ENCODE data around the gene CDC73.
"Not testable (repeated sequence)": the region's sequence is repeated elsewhere in the genome, so short reads cannot be mapped to it uniquely, and the experiment has no call there.

The CDC73 gene

GRCh38 chr1:193211539-193211938 lies 89.7 kb downstream of the CDC73 start:
- no peak for DNase-seq
- no peak overlapping the region for H3K4me3 Mint-ChIP-seq
- H3K4me1 Mint-ChIP-seq = peaks cover 13 to 26% of the 10 kb centered on the region in 2 donors
- peak; percentile 51 to 54 for ATAC-seq (replicated peaks)
- H3K36me3 Mint-ChIP-seq = peaks cover 43 to 61% of the 10 kb centered on the region in 2 donors
- H3K27me3 Mint-ChIP-seq = no peaks in the 10 kb centered on the region
- H3K27ac Mint-ChIP-seq = no peak overlapping the region
- H3K9me3 Mint-ChIP-seq = peaks cover 1 to 4% of the 10 kb centered on the region in 2 donors

GRCh38 chr1:193212637-193213036 lies 90.8 kb downstream of the CDC73 start:
- no peak overlapping the region for H3K27ac Mint-ChIP-seq
- ATAC-seq (replicated peaks) = no peak
- no peaks in the 10 kb centered on the region for H3K27me3 Mint-ChIP-seq

GRCh38 chr1:193213998-193214397 lies 92.2 kb downstream of the CDC73 start:
- peaks cover 11 to 22% of the 10 kb centered on the region in 2 donors for H3K4me1 Mint-ChIP-seq
- no peaks in the 10 kb centered on the region for H3K27me3 Mint-ChIP-seq
- ATAC-seq (replicated peaks) = no peak
- H3K4me3 Mint-ChIP-seq = no peak overlapping the region
- no peak overlapping the region for H3K27ac Mint-ChIP-seq
- no peak for DNase-seq
- H3K9me3 Mint-ChIP-seq = peaks cover 0 to 2% of the 10 kb centered on the region in 2 donors
- peaks cover 51 to 62% of the 10 kb centered on the region in 2 donors for H3K36me3 Mint-ChIP-seq

More at GRCh38 chr1:193212637-193213036, 90.8 kb downstream of the CDC73 start:
- Mint-ChIP-seq H3K4me3 (no peak overlapping the region), H3K36me3 (peaks cover 42 to 61% of the 10 kb centered on the region in 2 donors), H3K4me1 (peaks cover 13 to 26% of the 10 kb centered on the region in 2 donors), H3K9me3 (no peaks in the 10 kb centered on the region)
- no peak for DNase-seq

- H3K4me3 Mint-ChIP-seq = no peak overlapping the region
- DNase-seq (no peak), ATAC-seq (replicated peaks) (no peak)
- peaks cover 47 to 63% of the 10 kb centered on the region in 2 donors for H3K36me3 Mint-ChIP-seq
- H3K9me3 Mint-ChIP-seq = peaks cover 0 to 2% of the 10 kb centered on the region in 2 donors
- H3K27ac Mint-ChIP-seq = no peak overlapping the region
- peaks cover 2 to 5% of the 10 kb centered on the region in 2 donors for H3K4me1 Mint-ChIP-seq
- no peaks in the 10 kb centered on the region for H3K27me3 Mint-ChIP-seq
Measured at GRCh38 chr1:193216920-193217319, 95.1 kb downstream of the CDC73 start.

- H3K9me3 Mint-ChIP-seq = peaks cover 0 to 2% of the 10 kb centered on the region in 2 donors
- peaks cover 43 to 58% of the 10 kb centered on the region in 2 donors for H3K36me3 Mint-ChIP-seq
- ATAC-seq (replicated peaks) (no peak), DNase-seq (no peak)
- H3K27me3 Mint-ChIP-seq = no peaks in the 10 kb centered on the region
- no peak overlapping the region for H3K4me3 Mint-ChIP-seq
- H3K27ac Mint-ChIP-seq = no peak overlapping the region
- H3K4me1 Mint-ChIP-seq = peaks cover 0 to 5% of the 10 kb centered on the region in 2 donors
Measured at GRCh38 chr1:193219391-193219790, 97.6 kb downstream of the CDC73 start.

- Mint-ChIP-seq H3K4me3 (no peak overlapping the region), H3K9me3 (peaks cover 0 to 4% of the 10 kb centered on the region in 2 donors), H3K4me1 (peaks cover 6 to 15% of the 10 kb centered on the region in 2 donors), H3K36me3 (peaks cover 49 to 65% of the 10 kb centered on the region in 2 donors), H3K27me3 (no peaks in the 10 kb centered on the region), H3K27ac (no peak overlapping the region)
- DNase-seq (no peak), ATAC-seq (replicated peaks) (no peak)
Measured at GRCh38 chr1:193221651-193222050, 99.8 kb downstream of the CDC73 start.

GRCh38 chr1:193222056-193222615 lies 100.3 kb downstream of the CDC73 start:
- no peak for ATAC-seq (replicated peaks)
- no peak for DNase-seq
- no peaks in the 10 kb centered on the region for H3K27me3 Mint-ChIP-seq
- H3K4me3 Mint-ChIP-seq = no peak overlapping the region
- no peak overlapping the region for H3K27ac Mint-ChIP-seq
- H3K4me1 Mint-ChIP-seq = peaks cover 7 to 18% of the 10 kb centered on the region in 2 donors
- peaks cover 0 to 4% of the 10 kb centered on the region in 2 donors for H3K9me3 Mint-ChIP-seq
- peaks cover 48 to 65% of the 10 kb centered on the region in 2 donors for H3K36me3 Mint-ChIP-seq

GRCh38 chr1:193229136-193229535 lies 107.3 kb downstream of the CDC73 start:
- DNase-seq = no peak
- H3K36me3 Mint-ChIP-seq = peaks cover 30 to 31% of the 10 kb centered on the region in 2 donors

GRCh38 chr1:193231146-193231545 lies 109.3 kb downstream of the CDC73 start:
- ATAC-seq (replicated peaks); H3K27me3 Mint-ChIP-seq; DNase-seq; H3K4me1 Mint-ChIP-seq; H3K27ac Mint-ChIP-seq; H3K9me3 Mint-ChIP-seq; H3K4me3 Mint-ChIP-seq: not testable (repeated sequence)
- peaks cover 23 to 24% of the 10 kb centered on the region in 2 donors for H3K36me3 Mint-ChIP-seq

More at GRCh38 chr1:193229136-193229535, 107.3 kb downstream of the CDC73 start:
- Mint-ChIP-seq H3K4me3 (no peak overlapping the region), H3K27me3 (no peaks in the 10 kb centered on the region), H3K9me3 (peaks cover 0 to 2% of the 10 kb centered on the region in 2 donors), H3K4me1 (peaks cover 7 to 18% of the 10 kb centered on the region in 2 donors), H3K27ac (no peak overlapping the region)
- ATAC-seq (replicated peaks) = no peak

GRCh38 chr1:193234530-193234929 lies 112.7 kb downstream of the CDC73 start:
- H3K27ac Mint-ChIP-seq = no peak overlapping the region
- no peaks in the 10 kb centered on the region for H3K27me3 Mint-ChIP-seq
- no peak overlapping the region for H3K4me3 Mint-ChIP-seq
- no peak for DNase-seq
- H3K9me3 Mint-ChIP-seq = no peaks in the 10 kb centered on the region
- no peak for ATAC-seq (replicated peaks)
- H3K36me3 Mint-ChIP-seq = peaks cover 28 to 32% of the 10 kb centered on the region in 2 donors
- peaks cover 0 to 5% of the 10 kb centered on the region in 2 donors for H3K4me1 Mint-ChIP-seq

GRCh38 chr1:193237381-193237978 lies 115.6 kb downstream of the CDC73 start:
- H3K4me3 Mint-ChIP-seq = no peak overlapping the region
- ATAC-seq (replicated peaks) (no peak), DNase-seq (no peak)
- no peaks in the 10 kb centered on the region for H3K27me3 Mint-ChIP-seq
- H3K9me3 Mint-ChIP-seq = peaks cover 0 to 2% of the 10 kb centered on the region in 2 donors
- H3K36me3 Mint-ChIP-seq = peaks cover 44 to 55% of the 10 kb centered on the region in 2 donors
- H3K4me1 Mint-ChIP-seq = peaks cover 8 to 28% of the 10 kb centered on the region in 2 donors
- no peak overlapping the region for H3K27ac Mint-ChIP-seq

GRCh38 chr1:193240609-193241008 lies 118.8 kb downstream of the CDC73 start:
- H3K9me3 Mint-ChIP-seq = peaks cover 0 to 2% of the 10 kb centered on the region in 2 donors
- peaks cover 8 to 28% of the 10 kb centered on the region in 2 donors for H3K4me1 Mint-ChIP-seq
- H3K36me3 Mint-ChIP-seq = peaks cover 48 to 69% of the 10 kb centered on the region in 2 donors
- H3K27ac Mint-ChIP-seq = no peak overlapping the region
- no peaks in the 10 kb centered on the region for H3K27me3 Mint-ChIP-seq
- no peak for DNase-seq
- H3K4me3 Mint-ChIP-seq = no peak overlapping the region
- no peak for ATAC-seq (replicated peaks)

GRCh38 chr1:193241132-193241827 lies 119.4 kb downstream of the CDC73 start:
- ATAC-seq (replicated peaks) = no peak
- H3K4me3 Mint-ChIP-seq = peak overlapping the region in 1 of 2 donors; percentile 14
- no peaks in the 10 kb centered on the region for H3K27me3 Mint-ChIP-seq
- H3K4me1 Mint-ChIP-seq = peaks cover 8 to 28% of the 10 kb centered on the region in 2 donors
- peaks cover 0 to 2% of the 10 kb centered on the region in 2 donors for H3K9me3 Mint-ChIP-seq
- peak overlapping the region; percentile 42 for H3K27ac Mint-ChIP-seq
- peaks cover 52 to 75% of the 10 kb centered on the region in 2 donors for H3K36me3 Mint-ChIP-seq
- no peak for DNase-seq

GRCh38 chr1:193242000-193242399 lies 120.2 kb downstream of the CDC73 start:
- Mint-ChIP-seq H3K27ac (no peak overlapping the region), H3K27me3 (no peaks in the 10 kb centered on the region), H3K9me3 (peaks cover 2 to 3% of the 10 kb centered on the region in 2 donors), H3K36me3 (peaks cover 55 to 82% of the 10 kb centered on the region in 2 donors), H3K4me1 (peaks cover 8 to 28% of the 10 kb centered on the region in 2 donors), H3K4me3 (no peak overlapping the region)
- ATAC-seq (replicated peaks) (no peak), DNase-seq (no peak)

All from stimulated activated naive B cell treated with anti-CD40 and anti-IgM and Interleukin-4, amounts not matched to agents 10 μg/mL and 1 μg/mL and 100 μg/mL, for 72 hours (primary cell).